Measurements from ENCODE around the gene LSS. TPM values are rescaled to one million over a fixed set of nuclear protein-coding genes. Genes with fewer than 3 reads are reported as not detected.

LSS gene
- total and polyA plus RNA-seq, 2 of the 4 experiments (the other 2 are of a cell fraction) = 43.4 to 58.1 TPM

GRCh38 chr21:46203203-46203600 lies 25.4 kb downstream of the LSS start:
- no TSS peak for BruUV-seq (replicated peaks)
- Histone ChIP-seq H3K4ac (ENCODE audit: low read depth, low read length) (no peak overlapping the region), H3K23ac (ENCODE audit: low read depth, low read length) (no peak overlapping the region), H4K5ac (ENCODE audit: low read depth, low read length) (no peak overlapping the region), H2BK5ac (ENCODE audit: low read depth, low read length, poor library complexity, severe bottlenecking) (no peak overlapping the region), H3K36me3 (ENCODE audit: control insufficient read depth, insufficient read depth, low read length) (peaks cover 37% of the 10 kb centered on the region), H3K79me1 (ENCODE audit: low read depth in 1 of 2, low read length in 2 of 2) (peaks cover 0 to 3% of the 10 kb centered on the region in 2 experiments; a peak in 1 of 4 replicates), H3K18ac (ENCODE audit: low read depth, low read length) (no peak overlapping the region), H3K27ac (ENCODE audit: insufficient read depth, low read length) (no peak overlapping the region), H3K9me3 (ENCODE audit: control insufficient read depth, insufficient read depth, low read length) (no peaks in the 10 kb centered on the region), H3K9ac (ENCODE audit: low read depth, low read length) (no peak overlapping the region), H2AK5ac (ENCODE audit: low read depth, low read length) (no peak overlapping the region), H2AFZ (replicated peaks; ENCODE audit: low read length, poor library complexity) (no peak overlapping the region), H2BK120ac (ENCODE audit: low read depth, low read length) (no peak overlapping the region), H4K91ac (ENCODE audit: insufficient read depth, low read depth, low read length) (no peak overlapping the region), H4K20me1 (ENCODE audit: insufficient read depth, low read length) (no peaks in the 10 kb centered on the region; the same call in 1 of the 2 replicates), H2BK20ac (ENCODE audit: low read depth, low read length) (no peak overlapping the region), H3K4me3 (ENCODE audit: insufficient read depth, low read depth, low read length) (no peak overlapping the region), H3K4me2 (ENCODE audit: low read depth, low read length) (no peak overlapping the region), H4K8ac (ENCODE audit: low read depth in 2 of 2, low read length in 2 of 2) (no peak overlapping the region), H3K14ac (replicated peaks; ENCODE audit: low read depth, low read length) (no peak overlapping the region), H3K56ac (ENCODE audit: extremely low read depth, insufficient read depth, low read length) (no peak overlapping the region), H2AK9ac (replicated peaks; ENCODE audit: low read depth, low read length, poor library complexity) (no peak overlapping the region), H3K27me3 (ENCODE audit: control insufficient read depth, insufficient read depth, low read length) (no peaks in the 10 kb centered on the region), H2BK15ac (ENCODE audit: low read depth, low read length) (no peak overlapping the region), H3K9me1 (ENCODE audit: insufficient read depth, low read length) (no peaks in the 10 kb centered on the region; the same call in 1 of the 2 replicates), H3K4me1 (ENCODE audit: control insufficient read depth, insufficient read depth, low read length) (no peaks in the 10 kb centered on the region)
- 100% methylated on average over 3 of the region's 8 CpGs; no CpG with 5 or more reads in 1 of the 2 experiments for WGBS, 2 experiments (ENCODE audit: extremely low coverage in 2 of 2, insufficient read length in 1 of 2)
- intact Hi-C loops (cut with micrococcal nuclease) (no loop called here), dilution Hi-C loops (cut with HindIII; ENCODE audit: low sequenced_read_pairs, unreplicated experiment) (no loop called here), in situ Hi-C loops (cut with MboI; ENCODE audit: low sequenced_read_pairs) (no loop called here)
- DNase-seq (no peak), ATAC-seq (ENCODE audit: low read depth) (no peak)
- CTCF ChIA-PET = no interaction called here
- TF ChIP-seq USF2 (IDR thresholded peaks at IDR 0.05; ENCODE audit: low read depth, low read length) = no peak
- no peak for TF ChIP-seq POLR2A (IDR thresholded peaks at IDR 0.05; ENCODE audit: low read depth, low read length)
- no peak for TF ChIP-seq CTCF (conservative IDR thresholded peaks at IDR 0.05; ENCODE audit: low read depth, low read length)
- no peak for TF ChIP-seq RFX5 (IDR thresholded peaks at IDR 0.05; ENCODE audit: low read depth, low read length)
- no peak for TF ChIP-seq MAFK (IDR thresholded peaks at IDR 0.05; ENCODE audit: low read depth, low read length)
- TF ChIP-seq NFE2L2 (IDR thresholded peaks at IDR 0.05; ENCODE audit: low read depth, low read length) = no peak
- TF ChIP-seq CEBPB (IDR thresholded peaks at IDR 0.05; ENCODE audit: low read depth, low read length) = no peak
- TF ChIP-seq CHD1 (IDR thresholded peaks at IDR 0.05; ENCODE audit: low read depth, low read length) = no peak
- no peak for TF ChIP-seq BHLHE40 (IDR thresholded peaks at IDR 0.05; ENCODE audit: low read depth, low read length)
- no peak for TF ChIP-seq FOS (IDR thresholded peaks at IDR 0.05; ENCODE audit: low read depth, low read length)
- no peak for TF ChIP-seq RAD21 (IDR thresholded peaks at IDR 0.05; ENCODE audit: low read length)
- no peak for TF ChIP-seq RCOR1 (IDR thresholded peaks at IDR 0.05; ENCODE audit: insufficient replicate concordance, low read length)
- no peak for TF ChIP-seq ELK1 (IDR thresholded peaks at IDR 0.05; ENCODE audit: borderline replicate concordance, low read depth, low read length)
- TF ChIP-seq MAZ (IDR thresholded peaks at IDR 0.05; ENCODE audit: borderline replicate concordance, low read depth, low read length) = no peak
- POLR2A ChIA-PET (ENCODE audit: unreplicated experiment) = no interaction called here
